Right forelimb (tissue), 1 donor: Measurements from ENCODE around the gene NABP1.
A peak's percentile ranks its signal among the peaks of the same experiment; 100 is the strongest.

ENCODE experiments used
- DNase-seq: peaks from one replicate; pipeline ENCODE4 v3.0.0-alpha.2; 2018

The NABP1 gene

DNA sequence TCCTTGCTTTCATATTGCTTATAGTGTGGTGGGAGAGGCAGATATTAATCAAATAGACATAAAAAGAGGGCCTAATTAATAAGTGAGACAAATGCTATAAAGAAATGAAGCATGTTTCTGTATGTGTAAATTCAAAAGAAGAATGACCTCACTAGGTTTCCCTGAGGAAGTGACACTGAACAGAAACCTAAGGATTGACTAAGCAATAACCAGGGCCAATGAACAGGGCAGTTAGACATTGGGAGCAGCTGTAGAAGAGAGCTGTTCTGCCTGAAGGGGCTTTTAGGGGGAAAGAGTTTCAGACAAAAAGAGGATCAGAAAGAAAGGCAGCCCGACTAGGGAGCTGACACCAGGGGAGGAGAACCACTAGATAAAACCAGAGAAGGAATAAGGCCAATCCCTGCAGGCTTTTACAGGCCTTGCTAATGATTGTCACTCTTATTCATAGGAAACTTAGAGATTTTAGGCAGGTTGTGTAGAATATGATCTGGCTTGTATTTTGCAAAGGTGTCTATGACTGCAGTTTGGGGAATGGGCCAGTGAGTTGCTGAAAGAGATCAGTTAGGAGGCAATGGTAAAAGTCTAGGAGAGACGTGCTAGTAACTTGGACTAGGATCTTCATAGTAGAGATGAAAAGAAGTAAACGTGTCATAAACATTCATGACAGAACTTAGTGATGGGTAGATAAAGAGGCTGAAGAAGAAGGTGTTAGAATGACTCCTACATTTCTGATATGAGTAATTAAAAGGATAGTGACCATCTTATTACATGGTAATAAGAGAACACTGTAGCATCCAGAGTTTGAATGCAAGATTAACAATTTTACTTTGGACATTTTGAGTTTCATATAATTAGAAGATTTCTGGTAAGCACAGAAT is 26.8 kb upstream of the NABP1 start:
- DNase-seq = no peak

DNA sequence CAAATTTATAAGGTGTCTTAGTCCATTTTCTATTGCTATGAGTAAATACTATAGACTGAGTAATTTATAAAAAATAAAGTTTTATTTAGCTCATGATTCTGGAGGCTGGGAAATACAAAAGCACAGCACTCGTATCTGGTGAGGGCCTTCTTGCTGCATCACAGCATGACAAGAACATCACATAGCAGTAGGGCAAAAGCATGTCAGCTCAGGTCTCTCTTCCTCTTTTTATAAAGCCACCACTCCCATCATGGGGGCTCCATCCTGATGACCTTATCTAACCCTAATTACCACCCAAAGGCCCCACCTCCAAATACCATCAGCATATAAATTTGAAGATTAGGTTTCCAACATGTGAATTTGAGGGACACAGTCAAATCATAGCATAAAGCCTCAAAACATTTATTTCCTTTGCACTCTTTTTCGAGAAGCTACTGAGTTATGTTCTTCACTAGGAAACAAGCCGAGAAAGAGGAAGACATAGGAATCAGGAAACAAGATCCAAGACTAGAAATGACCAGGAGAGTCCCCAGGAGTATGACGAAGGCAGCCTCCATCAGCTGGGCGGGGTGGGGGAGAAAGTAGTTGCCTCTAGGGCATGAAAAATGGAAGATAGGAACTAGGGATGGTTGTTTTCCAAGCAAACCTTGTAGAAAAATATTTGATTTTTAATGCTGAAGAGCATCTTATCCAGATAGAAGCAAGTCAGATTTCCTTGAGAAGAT is 24.1 kb upstream of the NABP1 start:
- DNase-seq = no peak

DNA sequence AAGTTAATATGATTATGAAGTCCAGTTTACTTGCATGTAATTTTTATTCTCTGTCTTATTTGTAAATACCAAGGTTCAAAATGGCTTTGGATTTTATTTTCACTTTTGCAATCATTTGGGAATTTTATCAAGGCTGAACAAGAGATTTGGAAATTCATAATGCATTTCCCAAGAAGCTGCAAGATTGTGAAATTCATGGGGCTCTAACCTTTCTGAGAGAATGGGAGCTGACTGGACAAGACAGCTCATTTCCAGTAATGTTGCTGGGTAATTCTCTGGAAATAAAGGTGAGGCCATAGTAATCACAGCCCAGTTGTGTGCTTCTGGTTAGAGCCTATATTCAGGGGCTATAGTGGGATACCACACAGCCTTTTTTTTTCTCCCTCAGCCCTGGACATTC is 21.5 kb upstream of the NABP1 start:
- DNase-seq = no peak

DNA sequence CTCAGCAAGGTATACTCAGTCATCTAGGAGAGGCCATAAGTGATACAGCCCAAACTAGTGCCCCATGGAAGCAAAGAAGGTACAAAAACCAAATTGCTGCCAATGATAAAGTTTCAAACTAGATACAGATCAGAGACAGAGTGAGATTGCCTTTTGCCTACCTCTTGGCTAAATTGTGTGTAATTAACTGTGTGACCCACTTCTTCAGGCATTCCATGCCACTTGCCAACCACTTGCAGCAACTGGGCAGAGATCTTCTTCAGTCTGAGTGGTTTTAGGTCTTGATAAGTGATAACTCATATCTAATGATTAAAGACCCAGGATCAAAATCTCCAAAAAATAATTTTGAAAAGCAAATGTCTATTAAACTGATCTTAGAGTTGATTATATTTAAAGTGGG is 21.1 kb upstream of the NABP1 start:
- no peak for DNase-seq

DNA sequence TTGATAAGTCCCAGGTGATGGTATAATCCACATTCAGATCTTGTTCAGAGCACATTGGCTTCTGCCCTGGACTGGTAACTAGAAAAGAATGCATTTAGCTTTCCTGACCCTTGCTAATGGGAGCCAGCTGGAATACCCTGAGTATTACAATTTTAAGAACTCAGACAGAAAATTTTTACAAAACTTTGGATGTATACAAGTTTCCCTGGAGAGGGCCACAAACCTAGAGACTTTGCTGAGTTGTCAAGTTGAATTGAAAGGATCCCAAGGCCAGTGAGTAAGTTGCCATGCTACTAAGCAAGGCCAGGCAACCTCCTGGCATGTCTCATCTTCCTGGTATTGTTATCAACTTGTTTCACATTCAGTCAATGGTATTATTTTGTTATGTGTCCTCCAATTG is 20.0 kb upstream of the NABP1 start:
- no peak for DNase-seq

DNA sequence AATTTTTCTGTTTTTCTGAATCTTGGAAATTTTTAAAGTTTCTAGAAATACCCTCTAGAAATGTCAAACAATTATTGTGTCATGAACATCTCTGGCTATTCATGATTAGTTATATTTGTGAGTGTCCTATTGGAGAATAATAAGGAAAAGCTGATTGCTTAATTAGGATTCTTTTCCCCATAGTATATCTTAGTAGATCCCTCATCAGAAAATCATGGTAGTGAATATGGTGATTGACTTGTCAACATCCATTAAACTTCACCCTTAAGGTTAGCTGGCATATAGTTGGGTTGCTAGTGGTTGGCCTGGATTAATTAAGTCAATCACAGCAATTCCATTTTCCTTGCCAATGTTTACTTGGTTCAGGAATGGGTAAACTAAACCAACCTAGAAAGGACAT is 18.7 kb upstream of the NABP1 start:
- no peak for DNase-seq

DNA sequence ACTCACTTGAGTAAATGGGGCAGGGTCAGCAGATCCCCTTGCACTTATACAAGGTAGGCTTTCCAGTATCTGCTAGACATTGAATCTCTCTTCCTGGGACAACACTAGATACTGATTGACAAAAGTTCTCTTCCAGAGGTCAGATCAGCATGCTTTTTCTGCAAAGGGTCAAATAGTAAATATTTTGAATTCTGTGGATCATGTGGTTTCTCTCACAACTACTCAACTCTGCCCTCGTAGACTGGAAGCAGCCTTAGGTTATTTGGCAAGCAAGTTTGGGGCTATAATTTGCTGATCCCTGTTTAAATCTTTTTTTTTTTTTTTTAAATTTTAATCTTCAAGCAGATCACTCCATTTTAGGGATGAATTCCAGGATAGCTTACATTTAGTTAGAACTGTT is 17.4 kb upstream of the NABP1 start:
- no peak for DNase-seq

DNA sequence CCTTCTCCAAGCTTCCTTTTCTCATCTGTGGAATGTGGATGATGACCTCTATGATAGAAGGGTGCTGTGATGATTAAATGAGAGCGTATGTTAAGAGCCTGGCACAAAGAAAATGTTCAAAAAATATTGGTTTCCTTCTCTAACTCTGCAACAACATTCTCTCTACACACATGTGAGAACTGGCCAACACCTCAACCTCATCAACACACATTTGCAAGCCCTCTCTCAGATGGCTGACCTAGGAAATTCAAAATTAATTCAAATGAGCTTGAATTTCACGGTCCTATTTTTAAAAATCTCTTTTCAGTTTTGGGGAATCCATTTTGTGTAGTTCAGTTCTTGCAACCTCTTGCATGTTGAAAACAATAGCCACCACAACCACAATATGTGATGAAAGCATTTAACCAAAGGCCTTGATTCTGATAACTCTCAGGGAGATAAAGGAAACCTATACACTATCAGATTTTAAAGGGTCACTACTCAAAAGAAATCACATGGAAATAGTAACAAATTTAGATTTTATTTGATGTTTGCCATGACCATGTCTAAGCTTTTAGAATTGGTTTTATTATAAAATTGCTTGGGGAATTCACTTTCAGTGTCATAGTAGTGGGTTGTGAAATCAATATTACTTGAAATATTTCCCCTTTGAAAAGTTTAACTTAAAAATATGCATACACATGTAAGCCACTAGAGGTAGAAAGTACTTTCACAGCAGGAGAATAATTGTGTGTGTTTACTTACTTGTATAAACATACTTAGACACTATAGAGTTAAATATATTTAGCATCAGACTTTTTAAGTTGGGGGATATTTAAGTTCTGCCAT is 16.6 kb upstream of the NABP1 start:
- DNase-seq = no peak

DNA sequence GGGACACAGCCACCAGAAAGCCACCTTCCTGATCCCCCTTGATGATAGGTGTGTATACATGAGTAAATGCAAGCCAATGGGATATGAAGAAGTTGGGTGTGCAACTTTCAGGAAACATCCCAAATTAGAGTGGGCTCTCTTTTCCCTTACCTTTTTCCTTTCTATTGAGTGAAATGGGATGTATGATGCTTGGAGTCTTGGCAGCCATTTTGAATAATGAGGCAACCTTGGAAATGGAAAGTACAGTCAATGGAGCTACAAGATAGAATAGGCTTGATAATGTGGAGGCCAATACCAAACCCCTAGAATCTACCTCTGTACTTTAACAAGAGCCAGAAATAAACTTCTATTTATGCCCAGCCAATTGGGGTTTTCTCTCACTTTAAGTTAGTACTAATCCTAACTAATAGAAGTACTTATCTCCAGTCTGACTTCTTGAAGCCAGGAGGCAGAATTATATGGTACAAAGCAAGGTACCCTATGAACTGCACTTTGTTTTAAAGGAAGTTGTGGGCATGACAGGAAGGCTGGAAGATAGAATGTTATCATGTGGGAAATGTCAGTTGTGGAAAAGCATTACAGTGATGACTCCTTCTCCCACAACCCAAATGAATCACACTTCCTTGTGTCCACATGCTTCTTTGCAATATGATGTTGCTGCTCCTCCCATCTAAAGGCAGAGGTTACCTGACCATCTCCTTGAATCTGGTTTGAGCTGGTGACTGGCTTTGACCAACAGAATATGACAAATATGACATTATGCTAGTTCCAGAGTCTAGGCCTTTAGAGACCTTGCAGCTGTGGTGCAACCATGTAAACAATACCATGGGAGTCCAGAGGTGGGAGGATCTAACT is 12.9 kb upstream of the NABP1 start:
- DNase-seq = no peak

DNA sequence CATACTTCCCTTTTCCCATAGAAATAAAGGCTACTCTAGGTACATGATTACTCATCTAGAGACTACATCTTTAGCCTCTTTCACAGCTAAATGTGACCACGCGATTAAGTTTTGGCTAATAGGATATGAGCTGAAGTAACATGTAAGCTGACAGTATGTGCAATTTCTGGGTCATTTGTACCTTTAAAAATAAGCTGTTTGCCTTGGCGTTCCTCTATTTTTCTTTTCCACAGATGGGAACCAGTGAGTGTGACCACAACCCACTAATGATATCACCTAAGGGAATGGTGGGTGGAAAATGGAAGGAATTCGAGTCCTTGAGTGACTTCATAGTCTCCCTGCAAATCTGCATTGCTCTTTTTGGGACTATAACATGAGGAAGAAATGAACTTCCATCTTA is 11.7 kb upstream of the NABP1 start:
- DNase-seq = no peak

DNA sequence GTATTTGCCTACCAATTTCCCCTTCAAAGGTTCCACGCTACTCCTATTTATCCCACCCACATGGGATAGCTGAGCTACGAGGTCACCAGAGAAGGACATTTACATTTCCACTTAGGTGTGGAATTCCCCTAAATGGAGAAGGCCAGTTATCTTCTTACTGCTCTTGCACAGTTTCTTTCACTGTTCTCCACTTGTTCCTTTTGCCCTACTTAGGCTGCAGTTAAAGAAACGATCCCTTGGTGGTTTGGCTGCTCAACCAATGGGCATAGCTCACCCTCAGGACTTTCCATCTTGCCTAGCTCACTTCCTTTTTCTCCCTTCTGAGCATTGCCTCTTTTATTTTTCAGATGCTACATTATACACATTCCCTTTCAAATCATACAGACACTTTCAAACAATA is 11.2 kb upstream of the NABP1 start:
- no peak for DNase-seq

DNA sequence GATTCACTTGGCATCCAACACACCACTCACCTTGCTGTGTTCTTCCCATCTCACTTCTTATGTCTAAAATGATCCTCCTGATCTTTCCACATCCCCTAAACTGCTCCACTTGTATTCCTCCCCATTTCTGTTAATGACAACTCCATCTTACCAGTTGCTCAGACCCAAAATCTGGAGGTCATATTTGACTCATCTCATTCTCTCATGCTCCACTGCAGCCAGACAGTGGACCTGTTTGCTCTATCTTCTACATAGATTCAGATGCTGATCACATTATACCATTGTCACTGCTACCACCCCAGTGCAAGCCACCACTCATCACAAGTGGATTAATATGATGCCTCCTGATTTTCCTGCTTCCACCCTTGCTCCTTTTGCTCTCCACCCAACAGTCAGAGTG is 7.9 kb upstream of the NABP1 start:
- no peak for DNase-seq

DNA sequence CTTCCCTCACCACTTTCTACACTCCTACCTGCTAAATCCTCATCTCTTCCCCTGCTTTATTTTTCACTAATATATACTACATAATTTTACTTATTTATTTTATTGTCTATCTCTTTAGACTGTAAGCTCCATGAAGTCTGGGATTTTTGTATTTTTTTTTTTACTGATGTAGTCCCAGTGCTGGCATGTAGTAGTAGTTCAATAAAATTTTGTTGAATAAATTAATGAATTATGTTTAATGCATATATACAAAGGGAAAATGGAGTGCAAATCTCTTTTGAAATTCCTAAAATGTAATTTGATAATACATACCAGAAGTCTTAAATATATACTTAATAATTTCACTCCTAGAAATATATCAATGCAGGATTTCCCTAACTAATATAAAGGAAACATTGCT is 7.1 kb upstream of the NABP1 start:
- no peak for DNase-seq

DNA sequence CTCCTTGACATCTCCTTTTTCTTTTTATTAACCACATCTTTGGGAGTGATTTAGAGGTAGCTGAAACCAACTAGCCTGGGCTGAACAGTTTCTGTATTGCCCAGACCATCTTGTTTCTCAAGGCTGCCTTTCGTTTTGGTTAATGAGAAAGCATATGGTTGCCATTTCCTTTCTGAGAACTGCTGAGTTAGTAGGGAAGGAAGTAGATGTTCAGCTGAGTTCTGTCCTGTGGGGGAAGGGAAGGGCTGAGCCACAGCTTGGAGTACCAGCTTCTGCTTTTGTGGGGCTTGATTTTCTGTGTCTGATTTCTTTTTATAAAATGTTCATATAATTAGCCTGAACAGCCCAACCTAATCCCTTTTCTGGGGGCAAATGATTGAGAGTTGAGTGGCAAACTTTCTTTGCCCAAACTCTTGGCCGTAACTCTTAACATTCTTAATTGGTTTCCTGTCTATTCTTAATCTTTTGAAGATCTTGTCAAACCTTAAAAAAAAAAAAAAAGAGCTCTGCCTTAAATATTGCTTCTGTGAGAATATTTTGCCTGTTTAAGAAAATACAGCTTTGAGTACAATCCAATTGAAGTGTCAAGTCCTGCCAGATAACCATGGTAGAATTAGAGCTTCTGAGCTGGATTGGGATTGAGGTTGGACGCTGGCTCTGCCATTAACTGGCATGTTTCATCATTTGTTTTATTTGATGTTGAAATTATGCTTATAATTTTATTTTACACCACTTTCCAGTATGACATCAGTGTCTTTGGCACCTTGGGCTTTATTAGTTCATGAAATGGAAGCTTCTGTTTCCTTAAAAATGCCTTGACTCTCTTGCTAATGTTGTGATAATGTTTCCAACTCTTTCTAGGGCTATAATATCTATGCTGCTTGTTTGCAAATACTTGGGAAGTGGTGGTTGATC is 1.9 kb upstream of the NABP1 start:
- no peak for DNase-seq

DNA sequence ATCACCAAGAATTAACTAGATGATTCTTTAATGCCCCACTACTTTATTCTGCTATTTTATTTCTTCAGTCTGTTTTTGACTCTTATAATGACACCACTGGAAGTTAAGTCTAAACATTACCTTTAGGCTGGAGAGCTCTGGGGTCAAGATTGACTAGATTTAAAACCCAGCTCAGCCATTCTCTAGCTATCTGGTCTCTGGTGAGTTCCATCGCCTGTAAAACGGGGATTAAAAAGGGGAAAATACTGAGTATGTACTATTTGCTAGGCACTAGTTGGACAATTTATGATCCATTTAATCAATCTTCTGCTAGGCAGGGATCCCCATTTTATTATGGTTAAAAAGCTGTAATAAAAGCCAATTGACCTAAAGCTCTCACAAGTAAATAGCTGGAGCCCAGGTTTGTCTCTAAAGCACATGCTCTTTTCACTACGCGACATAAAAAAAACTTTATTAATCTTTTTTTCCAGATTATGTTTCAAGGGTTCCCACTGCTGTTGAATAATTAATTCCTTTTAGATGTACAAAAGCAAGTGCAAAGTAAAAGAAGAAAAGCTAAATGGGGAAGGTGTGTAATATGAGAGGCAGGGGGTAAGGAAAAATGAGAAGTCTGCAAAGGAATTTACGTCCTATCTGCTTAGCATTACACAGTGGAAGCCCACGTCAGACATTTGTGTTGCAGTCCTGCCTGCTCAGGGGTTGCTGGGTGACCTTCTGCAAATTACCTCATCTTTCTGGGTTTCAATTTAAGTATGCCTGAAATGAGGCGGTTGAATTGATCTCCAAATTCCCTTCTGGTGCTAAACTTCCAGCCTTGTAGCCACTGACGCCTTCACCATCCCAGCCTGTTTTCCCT is 918 bp upstream of the NABP1 start:
- DNase-seq = no peak

DNA sequence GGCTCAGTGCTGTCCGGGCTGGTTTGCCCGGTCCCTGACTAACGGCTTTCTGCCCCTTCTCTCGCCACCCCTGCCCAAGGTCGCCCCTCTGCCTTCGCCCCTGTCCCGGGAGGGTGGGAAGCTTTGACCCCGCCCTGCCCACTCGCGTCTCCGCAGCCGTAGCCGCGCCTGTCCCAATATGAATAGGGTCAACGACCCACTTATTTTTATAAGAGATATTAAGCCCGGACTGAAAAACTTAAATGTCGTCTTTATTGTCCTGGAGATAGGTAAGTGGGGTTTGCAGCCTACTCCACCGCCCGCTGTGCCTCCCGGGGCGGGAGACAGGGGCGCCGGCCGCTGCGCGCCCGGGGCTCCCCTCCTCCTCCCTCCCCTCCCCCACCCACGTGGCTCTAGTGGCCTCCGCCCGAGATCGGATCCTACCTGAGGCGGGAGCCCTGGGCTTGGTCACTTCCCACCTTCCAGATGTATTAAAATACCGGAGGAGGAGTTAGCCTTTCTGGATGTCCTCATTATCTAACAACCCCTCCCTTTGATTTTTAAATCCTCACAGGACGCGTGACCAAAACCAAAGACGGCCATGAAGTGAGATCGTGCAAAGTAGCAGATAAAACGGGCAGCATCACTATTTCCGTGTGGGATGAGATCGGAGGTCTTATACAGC is 633 bp downstream of the NABP1 start:
- DNase-seq = peak; percentile 65

DNA sequence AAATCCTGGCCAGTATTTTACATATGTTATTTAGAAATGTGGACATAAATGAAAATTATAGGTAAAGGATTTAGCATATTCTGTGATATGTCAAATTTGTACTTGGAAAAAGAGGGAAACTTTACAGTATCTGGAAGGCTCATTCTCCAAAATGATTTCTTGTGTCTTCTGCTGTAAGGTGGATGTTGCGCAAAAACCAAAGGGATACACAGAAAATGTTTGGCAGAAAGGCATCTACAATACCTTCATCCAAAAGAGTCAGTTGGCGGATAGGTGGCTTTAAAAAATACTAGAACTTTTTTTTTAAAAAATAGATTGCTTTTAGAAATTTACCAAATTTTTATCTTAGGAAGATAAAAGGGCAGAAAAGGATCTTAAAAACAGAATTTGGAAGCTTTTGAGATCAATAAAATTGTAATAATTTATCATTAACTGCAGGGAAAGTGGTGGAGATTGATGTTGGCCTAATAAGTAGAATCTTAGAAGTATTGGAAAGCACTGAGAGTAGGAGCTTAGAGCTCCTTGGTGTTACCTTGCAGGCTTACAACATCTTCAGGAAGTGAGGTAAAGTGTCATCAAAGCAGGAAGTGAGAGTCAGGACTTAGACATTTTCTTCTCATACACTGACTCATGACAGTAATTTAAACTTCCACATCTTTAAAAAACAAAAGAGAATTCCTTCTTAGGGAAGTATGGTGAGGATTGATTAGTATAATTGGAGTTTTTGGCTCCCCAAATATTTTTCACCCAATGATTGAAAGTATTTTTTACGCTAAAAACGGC is 2.1 kb downstream of the NABP1 start:
- DNase-seq = no peak

DNA sequence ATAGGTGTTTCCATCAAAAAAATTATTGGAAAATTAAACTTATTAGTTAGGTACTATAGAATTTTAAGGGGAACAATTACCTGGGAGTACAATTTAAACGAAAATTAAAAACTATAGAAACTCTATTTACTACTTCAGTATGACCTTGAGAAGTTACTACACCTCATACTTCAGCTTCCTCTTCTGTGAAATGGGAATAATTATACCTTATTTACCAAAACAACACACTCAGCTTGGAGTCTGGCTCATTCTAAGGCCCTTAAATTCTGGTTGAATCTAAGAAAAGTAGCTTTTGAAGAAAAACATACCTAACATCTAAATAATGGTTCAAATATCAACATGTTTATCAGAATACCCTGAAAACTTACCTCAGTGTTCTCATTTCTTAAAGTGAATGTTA is 2.7 kb downstream of the NABP1 start:
- no peak for DNase-seq

DNA sequence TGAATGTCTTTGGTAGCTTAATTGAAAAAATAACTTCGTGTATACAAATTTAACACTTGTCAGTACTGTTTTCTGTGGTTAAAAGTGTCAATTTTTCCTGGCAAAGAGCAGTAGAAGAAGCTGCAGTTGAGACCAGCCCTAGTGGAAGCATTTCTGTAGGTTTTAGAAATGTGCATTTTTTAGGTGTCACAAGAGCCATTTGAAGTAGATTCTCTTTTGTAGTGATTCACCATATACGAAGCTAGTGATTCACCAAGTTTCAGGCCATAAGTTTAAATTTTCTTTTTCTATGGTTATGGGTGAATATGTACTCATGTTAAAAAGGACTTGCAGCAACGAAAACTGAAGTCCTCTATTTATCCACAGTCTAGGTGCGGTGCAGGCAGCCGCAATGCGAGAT is 4.2 kb downstream of the NABP1 start:
- DNase-seq = no peak
